NCI-H187 (cell line): Measurements from ENCODE around the gene FIGNL2.
"Not testable (repeated sequence)": the region's sequence is repeated elsewhere in the genome, so short reads cannot be mapped to it uniquely, and the experiment has no call there.

ENCODE experiments used
- DNase-seq, 2 experiments: peaks; one replicate each; lab custom pipeline; 2025; lab: John Stamatoyannopoulos, UW

Gene FIGNL2, protein sequence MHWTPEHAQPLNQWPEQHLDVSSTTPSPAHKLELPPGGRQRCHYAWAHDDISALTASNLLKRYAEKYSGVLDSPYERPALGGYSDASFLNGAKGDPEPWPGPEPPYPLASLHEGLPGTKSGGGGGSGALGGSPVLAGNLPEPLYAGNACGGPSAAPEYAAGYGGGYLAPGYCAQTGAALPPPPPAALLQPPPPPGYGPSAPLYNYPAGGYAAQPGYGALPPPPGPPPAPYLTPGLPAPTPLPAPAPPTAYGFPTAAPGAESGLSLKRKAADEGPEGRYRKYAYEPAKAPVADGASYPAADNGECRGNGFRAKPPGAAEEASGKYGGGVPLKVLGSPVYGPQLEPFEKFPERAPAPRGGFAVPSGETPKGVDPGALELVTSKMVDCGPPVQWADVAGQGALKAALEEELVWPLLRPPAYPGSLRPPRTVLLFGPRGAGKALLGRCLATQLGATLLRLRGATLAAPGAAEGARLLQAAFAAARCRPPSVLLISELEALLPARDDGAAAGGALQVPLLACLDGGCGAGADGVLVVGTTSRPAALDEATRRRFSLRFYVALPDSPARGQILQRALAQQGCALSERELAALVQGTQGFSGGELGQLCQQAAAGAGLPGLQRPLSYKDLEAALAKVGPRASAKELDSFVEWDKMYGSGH

DNA sequence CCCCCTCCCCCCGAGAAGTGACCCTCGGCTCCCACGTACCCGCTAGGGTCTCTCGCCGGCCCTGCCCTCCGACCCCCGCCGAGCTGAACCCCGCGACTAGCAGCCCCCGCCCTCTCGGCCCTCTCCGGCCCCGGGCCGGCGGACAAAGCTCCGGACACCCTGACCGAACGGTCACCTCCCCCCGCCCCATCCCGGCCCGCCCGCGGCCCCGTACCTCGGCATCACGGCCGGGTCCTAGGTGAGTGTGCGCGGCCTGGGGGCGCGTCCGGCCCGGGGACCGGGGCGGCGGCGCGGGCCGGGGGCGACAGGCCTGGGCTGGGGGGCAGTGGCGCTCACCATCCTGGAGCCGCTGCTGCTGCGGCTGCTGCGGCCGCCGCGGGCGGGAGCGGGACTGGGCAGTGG, at the start of gene FIGNL2:
FIGNL2 (minus strand) TSS at position 393 of the 402 bp plus-strand sequence. CDS start 26,305 bp downstream, outside the sequence.
- DNase-seq: no peak

DNA sequence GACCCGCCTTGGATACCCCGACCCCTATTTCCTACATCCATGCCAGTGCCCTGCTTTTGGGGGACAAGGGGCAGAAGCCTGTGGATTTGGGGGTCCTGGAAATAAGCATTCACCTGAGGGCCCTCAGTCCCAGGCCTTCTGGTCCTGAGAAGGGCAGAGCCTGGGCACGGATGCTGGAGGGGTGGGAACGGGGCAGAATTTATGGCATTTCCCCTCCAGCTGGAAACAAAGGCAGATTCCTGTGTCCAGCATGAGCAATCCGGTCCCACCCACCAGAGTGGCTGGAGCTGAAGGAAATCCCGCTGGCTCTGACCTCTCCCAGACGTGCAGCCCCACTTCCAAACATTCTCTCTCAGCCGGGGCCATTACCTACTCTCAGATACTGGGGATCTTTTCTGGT, 48.7 kb upstream of the FIGNL2 start:
- DNase-seq: no peak

DNA sequence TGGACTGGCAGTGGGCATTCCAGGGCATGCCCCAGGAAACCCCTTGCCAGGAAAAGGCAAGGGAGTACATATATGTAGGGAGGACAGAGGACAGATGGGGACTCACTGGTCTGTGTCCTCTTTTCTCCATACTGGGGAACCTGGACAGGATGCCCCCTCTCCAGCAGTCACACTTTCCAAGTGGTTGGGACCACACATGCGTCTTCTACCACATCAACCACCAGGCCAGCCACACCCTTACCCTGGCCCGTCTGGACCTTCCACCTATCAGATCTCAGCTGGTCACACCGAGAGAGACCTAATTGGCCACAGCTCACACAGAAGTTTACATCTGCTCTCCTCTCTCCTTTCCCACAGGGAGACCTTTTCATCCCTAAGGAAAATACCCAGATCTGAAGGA, 47.7 kb upstream of the FIGNL2 start:
- no peak for DNase-seq

DNA sequence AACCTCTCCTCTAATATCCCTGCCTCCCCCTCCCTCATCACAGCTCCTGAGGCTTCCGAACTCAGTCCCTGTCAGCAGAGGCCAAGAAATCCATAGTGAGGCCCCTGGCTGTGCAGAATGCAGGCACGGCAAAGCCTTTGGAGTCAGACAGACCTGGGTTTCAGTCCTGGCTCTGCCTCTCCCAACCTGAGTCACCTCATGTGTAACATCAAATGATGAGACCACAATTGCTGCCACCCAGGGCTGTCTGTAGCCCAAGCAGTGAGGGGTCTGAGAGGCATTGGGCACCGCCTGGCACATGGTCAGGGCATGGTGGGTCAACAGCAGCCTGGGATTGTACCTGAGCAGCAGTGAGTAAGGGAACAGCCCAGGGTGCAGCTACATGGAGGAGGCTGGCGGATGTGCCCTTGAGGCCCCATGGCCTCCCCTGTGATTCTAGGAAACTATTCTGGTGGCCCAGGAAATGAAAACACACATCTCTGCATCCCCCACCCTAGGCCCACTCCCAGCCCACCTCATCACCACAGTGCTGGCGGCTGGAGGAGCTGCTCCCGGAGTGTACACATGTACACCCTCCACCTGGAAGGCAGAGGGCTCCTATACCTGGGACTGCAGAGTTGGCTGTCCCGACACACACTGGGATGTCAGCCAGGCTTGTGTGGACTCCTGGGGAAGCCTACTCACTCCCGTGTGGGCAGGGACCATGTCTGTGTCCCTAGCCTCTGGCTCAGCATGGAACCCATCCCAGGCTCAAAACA, 47.0 kb upstream of the FIGNL2 start:
- DNase-seq: no peak

DNA sequence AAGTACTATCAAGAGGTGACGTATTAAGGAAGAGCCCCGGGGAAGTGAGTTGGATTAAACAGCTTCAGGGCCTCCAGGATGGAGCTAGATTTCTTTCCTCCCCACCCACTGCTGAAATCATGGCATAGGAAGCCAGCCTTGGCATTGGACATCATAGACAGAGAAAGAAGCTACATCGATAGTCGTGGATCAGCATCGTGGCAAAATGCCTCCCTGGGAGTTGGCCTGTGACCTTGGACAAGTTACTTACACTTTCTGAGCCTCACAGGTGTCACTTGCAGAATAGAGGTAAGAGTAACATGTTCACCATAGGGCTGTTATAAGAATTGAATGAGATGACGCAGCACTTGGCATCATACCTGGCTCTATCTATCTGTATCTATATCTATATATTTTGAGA, 45.3 kb upstream of the FIGNL2 start:
- DNase-seq: no peak

DNA sequence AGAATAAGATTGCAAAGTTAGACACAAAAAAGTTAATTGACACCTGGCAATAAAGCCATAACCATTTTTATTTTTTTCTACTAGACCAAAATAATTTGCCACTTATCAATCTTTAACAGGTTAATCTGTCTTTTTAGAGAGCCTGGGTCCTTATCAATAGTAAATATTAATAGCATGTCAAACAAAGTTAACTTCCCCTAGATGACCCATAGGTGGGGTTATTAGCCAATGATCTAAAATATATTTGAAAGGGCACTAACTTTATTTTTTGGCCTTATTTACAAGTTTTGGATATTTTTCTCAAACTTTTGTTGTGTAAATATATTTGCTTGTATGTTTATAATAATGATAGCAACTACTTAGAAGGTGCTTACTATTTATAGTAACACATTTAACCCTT, 43.3 kb upstream of the FIGNL2 start:
- DNase-seq: no peak

DNA sequence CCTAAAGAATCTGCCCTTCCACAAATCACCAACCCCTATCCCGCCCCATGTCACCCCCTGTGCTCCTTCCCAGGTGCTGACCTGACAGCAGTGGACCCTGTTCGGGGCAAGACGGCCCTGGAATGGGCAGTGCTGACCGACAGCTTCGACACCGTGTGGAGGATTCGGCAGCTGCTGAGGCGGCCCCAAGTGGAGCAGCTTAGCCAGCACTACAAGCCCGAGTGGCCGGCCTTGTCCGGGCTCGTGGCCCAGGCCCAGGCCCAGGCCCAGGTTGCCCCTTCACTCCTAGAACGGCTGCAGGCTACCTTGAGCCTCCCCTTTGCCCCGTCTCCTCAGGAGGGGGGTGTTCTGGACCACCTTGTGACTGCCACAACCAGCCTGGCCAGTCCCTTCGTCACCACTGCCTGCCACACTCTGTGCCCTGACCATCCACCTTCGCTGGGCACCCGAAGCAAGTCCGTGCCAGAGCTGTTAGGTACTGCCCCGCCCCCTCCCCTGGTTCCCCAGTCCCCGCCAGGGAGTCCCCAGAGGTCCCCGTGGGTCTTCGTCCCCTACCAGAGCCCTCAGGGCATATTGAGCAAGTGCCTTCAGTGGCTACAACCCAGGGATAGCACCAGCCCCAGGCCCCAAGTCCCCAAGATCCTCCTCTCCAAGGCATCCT, 42.1 kb upstream of the FIGNL2 start:
- no peak for DNase-seq

DNA sequence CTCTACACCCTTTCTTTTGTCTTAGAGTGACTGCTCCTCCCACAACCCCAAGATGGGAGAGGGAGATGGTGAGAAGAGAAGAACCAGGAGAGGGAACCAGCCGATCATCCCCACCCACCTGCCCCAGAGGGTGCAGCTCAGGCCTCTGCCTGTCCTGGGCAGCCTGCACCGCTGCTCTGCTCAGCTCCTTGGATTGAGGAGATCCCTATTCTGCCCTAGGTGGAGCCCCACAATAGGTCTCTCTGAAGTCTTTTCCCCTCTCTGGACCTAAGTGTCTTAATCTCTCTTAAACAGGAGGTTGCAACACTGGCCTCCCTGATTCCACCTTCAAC, 41.6 kb upstream of the FIGNL2 start:
- no peak for DNase-seq

DNA sequence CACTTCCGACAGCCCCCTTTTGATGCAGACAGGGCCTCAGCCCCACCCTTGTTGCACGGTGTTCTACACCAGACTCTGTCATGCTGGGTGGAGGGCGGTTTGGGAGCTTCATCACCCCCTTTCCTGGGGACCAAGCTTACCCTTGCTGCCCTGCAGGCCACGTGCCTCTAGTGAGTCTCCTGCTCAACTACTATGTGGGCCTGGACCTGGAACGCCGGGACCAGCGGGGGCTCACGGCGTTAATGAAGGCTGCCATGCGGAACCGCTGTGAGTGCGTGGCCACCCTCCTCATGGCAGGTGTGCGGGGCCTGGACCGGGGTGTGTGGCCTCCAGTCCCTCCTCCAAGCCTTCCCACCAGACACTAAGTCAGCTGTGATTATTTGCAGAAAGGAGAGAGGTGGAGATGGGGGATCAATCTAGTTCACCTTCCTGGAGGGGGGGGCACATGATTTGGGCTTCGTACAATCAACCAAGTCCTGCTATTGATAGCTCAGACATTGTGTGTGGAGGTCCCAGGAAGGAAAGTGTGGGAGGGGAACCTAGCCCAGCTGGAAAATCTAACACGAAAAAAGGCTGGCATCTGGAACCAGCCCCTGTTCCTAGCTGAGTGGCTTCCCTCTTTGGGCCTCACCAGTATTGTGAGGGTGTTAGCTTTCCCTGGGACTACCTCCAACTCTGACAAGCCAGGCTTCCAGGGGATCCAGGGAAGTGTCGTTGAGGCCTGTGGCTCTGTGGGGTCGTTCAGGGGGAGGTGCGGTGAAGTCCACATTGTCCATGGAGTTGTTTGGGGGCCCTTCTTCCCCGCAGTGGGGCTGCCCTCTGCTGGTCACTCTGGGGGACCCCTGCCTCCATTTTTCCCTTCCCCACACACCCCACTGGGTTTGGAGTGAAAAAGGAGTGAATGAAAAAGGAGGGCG, 41.0 kb upstream of the FIGNL2 start:
- no peak for DNase-seq

DNA sequence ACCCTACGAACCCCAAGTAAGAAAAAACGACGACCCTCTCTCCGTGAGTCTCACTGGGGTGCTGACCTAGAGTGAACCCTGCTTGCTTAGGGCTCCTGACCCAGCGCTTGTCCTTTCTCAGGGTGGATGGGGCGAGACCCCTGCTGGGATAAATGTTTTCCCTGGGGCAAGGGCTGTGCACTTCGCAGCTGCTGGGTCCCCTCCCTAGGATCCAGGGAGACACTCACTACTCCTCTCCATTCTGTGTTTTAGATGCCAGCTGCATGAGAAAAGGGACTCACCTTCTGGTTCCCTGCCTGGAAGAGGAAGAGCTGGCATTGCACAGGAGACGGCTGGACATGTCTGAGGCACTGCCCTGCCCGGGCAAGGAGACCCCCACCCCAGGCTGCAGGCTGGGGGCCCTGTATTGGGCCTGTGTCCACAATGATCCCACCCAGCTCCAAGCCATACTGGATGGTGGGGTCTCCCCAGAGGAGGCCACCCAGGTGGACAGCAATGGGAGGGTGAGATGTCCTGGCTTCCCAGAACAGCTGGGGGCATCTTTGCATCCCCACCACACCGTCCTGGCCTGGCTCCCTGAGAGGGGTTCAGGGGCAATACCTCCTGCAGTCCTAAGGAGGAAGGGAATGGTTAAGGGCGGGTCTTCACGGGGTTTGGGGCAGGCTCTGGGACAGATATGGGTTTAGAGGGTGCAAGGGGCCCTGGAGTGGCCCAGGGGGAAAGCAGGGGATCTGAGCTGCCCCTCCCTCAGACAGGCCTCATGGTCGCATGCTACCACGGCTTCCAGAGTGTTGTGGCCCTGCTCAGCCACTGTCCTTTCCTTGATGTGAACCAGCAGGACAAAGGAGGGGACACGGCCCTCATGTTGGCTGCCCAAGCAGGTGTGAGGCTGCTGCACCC, 40.0 kb upstream of the FIGNL2 start:
- no peak for DNase-seq

DNA sequence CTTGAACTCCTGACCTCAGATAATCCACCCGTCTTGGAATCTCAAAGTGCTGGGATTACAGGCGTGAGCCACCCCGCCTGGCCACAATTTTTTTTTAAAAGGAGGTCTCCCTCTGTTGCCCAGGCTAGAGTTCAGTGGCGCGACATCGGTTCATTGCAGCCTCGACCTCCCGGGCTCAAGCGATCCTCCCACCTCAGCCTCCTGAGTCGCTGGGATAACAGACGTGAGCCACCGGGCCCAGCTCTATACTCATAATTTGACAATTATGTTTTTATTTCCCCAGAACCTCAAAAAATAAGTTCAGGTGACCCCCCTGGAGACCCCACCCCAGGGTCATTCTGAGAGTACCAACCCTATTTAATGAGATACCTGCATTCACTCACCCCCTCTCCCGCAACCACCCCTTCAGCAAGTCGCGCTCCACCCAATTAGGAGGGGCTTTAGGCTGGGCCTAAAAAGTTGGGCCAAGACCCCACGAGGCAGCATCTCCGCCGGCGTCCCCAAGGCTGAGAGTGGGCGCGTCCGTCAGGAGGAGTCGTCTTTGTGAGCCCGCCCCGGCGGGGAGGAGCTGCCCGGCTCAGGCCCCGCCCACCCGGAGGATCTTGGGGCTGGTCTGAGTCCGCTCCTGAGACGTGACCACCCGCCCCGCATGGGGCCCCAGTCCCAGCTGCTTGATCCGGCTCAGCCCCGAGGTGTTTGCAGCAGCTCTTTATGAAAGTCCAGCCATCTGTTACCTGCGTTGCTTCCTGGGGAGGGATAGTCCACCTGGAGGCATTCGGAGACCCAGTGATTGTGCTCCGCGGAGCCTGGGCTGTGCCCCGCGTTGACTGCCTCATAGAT, 39.2 kb upstream of the FIGNL2 start, which contains the start of gene ANKRD33:
ANKRD33 (plus strand) TSS at position 628 of the 840 bp plus-strand sequence; CDS start at position 712, 84 bp downstream.
- no peak for DNase-seq

DNA sequence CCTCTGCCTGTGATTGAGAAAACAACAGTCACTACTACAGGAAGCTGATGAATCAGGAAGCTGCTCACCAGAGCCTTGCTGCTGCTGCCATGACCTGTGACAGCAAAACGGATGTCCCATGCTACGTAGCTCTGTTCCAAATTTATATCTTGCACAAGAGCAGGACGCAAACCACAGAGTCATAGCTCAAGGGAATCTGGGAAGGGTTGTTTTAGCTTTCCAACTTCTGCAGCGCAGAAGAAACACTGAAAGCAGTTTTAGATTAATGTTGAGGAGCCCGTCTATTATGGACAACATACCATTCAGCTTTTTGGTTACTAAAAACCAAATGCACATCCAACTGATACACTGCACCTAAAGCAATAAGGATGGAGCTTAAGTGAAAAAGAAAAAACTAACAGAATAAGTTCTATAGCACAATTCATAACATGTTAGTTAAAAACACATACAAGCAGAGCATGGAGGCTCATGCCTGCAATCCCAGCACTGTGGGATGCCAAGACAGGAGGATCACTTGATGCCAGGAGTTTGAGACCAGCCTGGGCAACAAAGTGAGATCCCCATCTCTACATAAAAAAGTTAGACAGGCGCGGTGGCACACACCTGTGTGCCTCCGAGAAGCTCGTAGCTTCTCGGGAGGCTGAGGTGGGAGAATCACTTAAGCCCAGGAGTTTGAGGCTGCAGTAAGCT, 37.6 kb upstream of the FIGNL2 start:
- no peak for DNase-seq

DNA sequence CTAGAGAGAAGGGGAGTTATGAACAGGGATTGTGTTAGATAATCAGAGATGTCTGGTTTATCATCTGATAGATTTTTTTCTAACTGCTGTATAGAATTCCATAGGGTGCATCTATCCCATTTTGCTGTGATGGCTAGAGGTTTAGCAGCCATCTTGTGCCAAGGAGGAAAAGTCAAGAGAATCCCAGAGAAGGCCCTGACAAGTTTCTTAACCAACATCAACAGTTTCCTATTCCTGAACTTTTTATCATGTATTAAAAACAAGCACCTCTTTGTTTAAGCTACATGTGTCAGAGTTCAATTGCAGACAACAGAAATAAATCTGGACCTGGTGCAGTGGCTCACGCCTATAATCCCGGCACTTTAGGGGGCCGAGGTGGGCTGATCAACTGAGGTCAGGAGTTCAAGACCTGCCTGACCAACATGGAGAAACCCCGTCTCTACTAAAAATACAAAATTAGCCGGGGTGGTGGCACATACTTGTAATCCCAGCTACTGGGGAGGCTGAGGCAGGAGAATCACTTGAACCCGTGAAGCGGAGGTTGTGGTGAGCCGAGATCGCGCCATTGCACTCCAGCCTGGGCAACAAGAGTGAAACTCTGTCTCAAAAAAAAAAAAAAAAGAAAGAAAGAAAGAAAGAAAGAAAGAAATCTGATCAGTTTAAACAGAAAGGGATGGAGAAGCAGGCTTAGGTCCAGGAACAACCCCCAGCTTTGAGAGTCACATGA, 36.9 kb upstream of the FIGNL2 start:
- DNase-seq: not testable (repeated sequence)

DNA sequence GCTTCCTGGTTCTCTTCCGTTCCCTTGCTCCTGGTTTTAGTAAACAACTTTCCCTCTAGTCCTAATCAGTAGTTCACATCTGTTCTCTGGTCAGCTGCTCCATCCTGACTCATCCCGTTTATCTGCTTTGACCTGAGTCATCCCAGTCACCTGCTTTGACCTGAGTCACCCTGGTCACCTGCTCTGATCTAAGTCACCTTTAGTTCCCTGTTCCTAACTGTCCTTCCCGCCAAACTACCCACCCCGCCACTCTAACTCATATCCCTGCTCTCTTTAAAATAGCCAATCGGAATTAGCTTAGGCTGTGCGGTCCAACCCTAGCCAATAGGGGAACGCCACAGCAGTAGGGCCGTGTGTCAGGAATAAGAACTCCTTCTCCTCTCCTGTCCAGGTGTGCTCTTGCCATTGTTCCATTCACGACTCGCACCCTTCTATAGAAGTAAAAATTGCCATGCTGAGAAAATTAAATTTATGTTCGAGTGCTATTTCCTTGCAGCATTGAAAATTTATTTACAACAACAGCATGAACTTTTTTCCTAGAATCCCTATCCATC, 36.2 kb upstream of the FIGNL2 start:
- no peak for DNase-seq

DNA sequence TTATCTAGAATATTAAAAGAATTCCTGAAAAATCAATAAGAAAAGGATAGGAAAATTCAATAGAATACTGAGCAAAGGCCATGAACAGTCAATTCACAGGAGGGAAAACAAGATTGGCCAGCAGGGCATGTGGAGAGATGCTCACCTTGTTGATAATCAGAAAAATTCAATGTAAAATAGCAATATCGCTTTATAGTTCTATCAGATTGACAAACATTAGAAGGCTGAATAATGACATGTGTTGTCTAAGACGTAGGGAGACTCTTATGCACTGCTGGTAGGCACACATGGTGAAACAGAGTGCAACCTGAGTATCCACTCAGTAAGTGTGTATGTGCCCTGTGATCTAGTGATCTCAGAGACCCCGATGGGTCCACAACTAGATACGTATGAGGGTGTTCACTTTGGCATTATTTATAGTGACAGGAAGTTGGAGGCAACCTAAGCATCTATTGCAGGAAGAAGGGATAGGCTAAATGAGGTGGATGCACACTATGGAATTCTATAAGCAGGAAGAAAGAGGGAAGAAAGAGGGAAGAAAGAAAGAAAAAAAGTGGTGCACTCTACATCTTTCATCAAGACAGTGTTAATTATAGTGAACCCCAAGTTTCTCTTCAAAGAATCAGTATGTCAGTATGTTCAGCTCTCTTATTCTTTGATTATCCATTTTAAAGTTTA, 35.6 kb upstream of the FIGNL2 start:
- DNase-seq: no peak

DNA sequence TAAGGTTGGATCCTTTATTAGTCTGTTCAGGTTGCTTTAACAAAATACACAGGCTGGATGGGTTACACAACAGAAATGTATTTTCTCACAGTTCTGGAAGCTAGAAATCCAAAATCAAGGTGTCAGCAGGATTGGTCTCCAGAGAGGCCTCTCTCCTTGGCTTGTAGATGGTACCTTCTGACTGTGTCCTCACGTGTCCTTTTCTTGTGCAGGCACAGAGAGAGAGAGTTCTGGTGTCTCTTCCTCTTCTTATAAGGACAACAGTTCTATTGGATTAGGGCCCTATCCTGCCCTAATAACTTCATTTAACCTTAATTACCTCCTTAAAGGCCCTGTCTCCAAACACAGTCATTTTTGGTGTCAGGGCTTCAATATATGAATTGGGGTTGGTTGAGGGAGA, 34.8 kb upstream of the FIGNL2 start:
- no peak for DNase-seq

DNA sequence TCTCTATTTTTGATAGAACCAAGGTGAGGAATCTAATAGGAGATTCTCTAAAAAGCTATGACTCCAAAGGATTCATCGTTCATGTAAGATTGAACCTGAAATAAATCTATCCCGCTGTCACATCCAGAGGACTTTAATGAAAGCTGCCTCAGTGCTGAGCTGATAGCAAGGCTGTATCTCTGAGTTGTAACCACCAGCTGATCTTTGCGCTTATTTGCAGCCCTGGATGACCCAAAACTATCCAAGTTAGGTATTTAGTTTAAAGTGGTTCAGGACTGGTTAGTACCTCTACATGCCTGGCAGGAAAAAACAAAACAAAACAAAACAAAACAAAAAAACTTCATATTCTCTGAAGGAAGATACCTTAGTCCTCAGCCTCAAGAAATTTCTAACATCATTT, 30.6 kb upstream of the FIGNL2 start:
- DNase-seq: no peak
